HepG2 (cell line): Measurements from ENCODE around the gene IL4I1. TPM values are rescaled to one million over a fixed set of nuclear protein-coding genes. Genes with fewer than 3 reads are reported as not detected.

Experiments used
- KDM5B ChIP-seq: sonication (generic); formaldehyde crosslinking; IDR thresholded peaks from 2 replicates; pipeline ENCODE4 v1.4.0; 2020; ENCODE audit warnings: missing genetic modification reagents, mild to moderate bottlenecking, borderline replicate concordance
- KLF16 ChIP-seq, 2 experiments: sonication (generic) in 1 of 2; formaldehyde crosslinking in 1 of 2; IDR thresholded peaks; 2 replicates each; pipeline versions ENCODE4 v1.6.1 to v1.8.0; 2016 to 2023; ENCODE audit warnings: missing genetic modification reagents in 2 of 2, missing compliant biosample characterization in 1 of 2
- NONO ChIP-seq, 2 experiments: fragments of 450-650 bp in 1 of 2; sonication (generic) in 1 of 2; formaldehyde crosslinking in 1 of 2; IDR thresholded peaks in 1 of 2; conservative IDR thresholded peaks in 1 of 2; 2 replicates each; pipeline versions ENCODE4 v1.6.1 to v1.8.0; 2017 to 2022; ENCODE audit warnings: mild to moderate bottlenecking in 1 of 2, missing genetic modification reagents in 1 of 2, moderate library complexity in 1 of 2
- PHF8 ChIP-seq: sonication (generic); formaldehyde crosslinking; IDR thresholded peaks from 2 replicates; pipeline ENCODE4 v1.5.0; 2020; ENCODE audit warnings: missing genetic modification reagents
- POLR2A ChIP-seq, 2 experiments: IDR thresholded peaks; 2 replicates each; pipeline ENCODE4 v1.6.1; 2011; ENCODE audit warnings: low read depth in 2 of 2, low read length in 2 of 2, mild to moderate bottlenecking in 1 of 2, moderate library complexity in 1 of 2; ENCODE audit not compliant: insufficient read depth in 1 of 2
- RBM39 ChIP-seq: fragments of 200-400 bp; formaldehyde crosslinking; IDR thresholded peaks from one replicate; pipeline ENCODE4 v1.6.1; 2018; ENCODE audit warnings: antibody characterized with exemption, mild to moderate bottlenecking, low read depth, low read length; ENCODE audit not compliant: poor library complexity, severe bottlenecking
- SOX5 ChIP-seq: IDR thresholded peaks from 2 replicates; pipeline ENCODE4 v1.6.1; 2016; ENCODE audit warnings: borderline replicate concordance
- ZBTB38 ChIP-seq: sonication (generic); formaldehyde crosslinking; IDR thresholded peaks from 2 replicates; pipeline ENCODE4 v1.5.1; 2020; ENCODE audit warnings: mild to moderate bottlenecking, missing genetic modification reagents
- ZBTB4 ChIP-seq: sonication (generic); formaldehyde crosslinking; IDR thresholded peaks from 2 replicates; pipeline ENCODE4 v1.4.0; 2020; ENCODE audit warnings: missing genetic modification reagents, mild to moderate bottlenecking, borderline replicate concordance
- ZNF704 ChIP-seq: sonication (generic); formaldehyde crosslinking; IDR thresholded peaks from 2 replicates; pipeline ENCODE4 v1.8.1; 2023; ENCODE audit warnings: mild to moderate bottlenecking, inconsistent platforms, moderate library complexity, missing genetic modification reagents, borderline replicate concordance
- ZNF737 ChIP-seq: sonication (generic); formaldehyde crosslinking; IDR thresholded peaks from 2 replicates; pipeline ENCODE4 v1.5.0; 2020; ENCODE audit warnings: missing genetic modification reagents, mild to moderate bottlenecking, borderline replicate concordance
- ZNF788 ChIP-seq: sonication (generic); formaldehyde crosslinking; IDR thresholded peaks from 2 replicates; pipeline ENCODE4 v1.5.0; 2020; ENCODE audit warnings: mild to moderate bottlenecking, missing genetic modification reagents, borderline replicate concordance
- ZSCAN21 ChIP-seq: sonication (generic); formaldehyde crosslinking; IDR thresholded peaks from 2 replicates; pipeline ENCODE4 v1.8.0; 2022; ENCODE audit warnings: mild to moderate bottlenecking, missing genetic modification reagents, moderate library complexity, borderline replicate concordance
- polyA plus RNA-seq, 8 experiments: library from polyadenylated mRNA; depleted of rRNA in 3 of 8; stranded (reverse) in 7 of 8; unstranded in 1 of 8; fragments of >200 nt; fragmentation: Illumina TruSeq in 4 of 8; extraction: Trizol in 4 of 8; gene quantifications; 2 replicates each; pipeline versions ENCODE4 v1.2.1 to v1.2.3, GENCODE V29; 2011 to 2016; ENCODE audit warnings: low read depth in 4 of 8, missing spikeins in 1 of 8, mixed read lengths in 1 of 8; ENCODE audit not compliant: insufficient read depth in 1 of 8
- total RNA-seq, 5 experiments: library from RNA; depleted of rRNA; stranded (reverse); fragments of >200 nt; fragmentation: Illumina TruSeq; extraction: Trizol; gene quantifications; 2 replicates each; pipeline ENCODE4 v1.2.3, GENCODE V29; 2016; ENCODE audit warnings: low read depth in 1 of 5
- TF ChIP-seq, protein P1 (sequence below): sonication (generic); formaldehyde crosslinking; IDR thresholded peaks from 2 replicates; pipeline ENCODE4 v1.4.0; 2020; ENCODE audit warnings: missing genetic modification reagents, borderline replicate concordance
- TF ChIP-seq, protein P2 (sequence below): sonication (generic); formaldehyde crosslinking; IDR thresholded peaks from 2 replicates; pipeline ENCODE4 v1.8.0; 2022; ENCODE audit warnings: missing genetic modification reagents, low read depth, mild to moderate bottlenecking, borderline replicate concordance

Gene IL4I1
- total and polyA plus RNA-seq, 2 of the 13 experiments (the other 11 are each of a cell fraction or from before 2014, with no cell fraction given) = not detected

- TF ChIP-seq ZBTB4 (CRISPR knock-in tag) = peak; percentile 86; the same call in 1 of the 2 replicates
- TF ChIP-seq ZNF788 (CRISPR knock-in tag) = 0 out of 2 replicates have a peak, but pooled peaks have one; percentile 7
- TF ChIP-seq, protein P1, sequence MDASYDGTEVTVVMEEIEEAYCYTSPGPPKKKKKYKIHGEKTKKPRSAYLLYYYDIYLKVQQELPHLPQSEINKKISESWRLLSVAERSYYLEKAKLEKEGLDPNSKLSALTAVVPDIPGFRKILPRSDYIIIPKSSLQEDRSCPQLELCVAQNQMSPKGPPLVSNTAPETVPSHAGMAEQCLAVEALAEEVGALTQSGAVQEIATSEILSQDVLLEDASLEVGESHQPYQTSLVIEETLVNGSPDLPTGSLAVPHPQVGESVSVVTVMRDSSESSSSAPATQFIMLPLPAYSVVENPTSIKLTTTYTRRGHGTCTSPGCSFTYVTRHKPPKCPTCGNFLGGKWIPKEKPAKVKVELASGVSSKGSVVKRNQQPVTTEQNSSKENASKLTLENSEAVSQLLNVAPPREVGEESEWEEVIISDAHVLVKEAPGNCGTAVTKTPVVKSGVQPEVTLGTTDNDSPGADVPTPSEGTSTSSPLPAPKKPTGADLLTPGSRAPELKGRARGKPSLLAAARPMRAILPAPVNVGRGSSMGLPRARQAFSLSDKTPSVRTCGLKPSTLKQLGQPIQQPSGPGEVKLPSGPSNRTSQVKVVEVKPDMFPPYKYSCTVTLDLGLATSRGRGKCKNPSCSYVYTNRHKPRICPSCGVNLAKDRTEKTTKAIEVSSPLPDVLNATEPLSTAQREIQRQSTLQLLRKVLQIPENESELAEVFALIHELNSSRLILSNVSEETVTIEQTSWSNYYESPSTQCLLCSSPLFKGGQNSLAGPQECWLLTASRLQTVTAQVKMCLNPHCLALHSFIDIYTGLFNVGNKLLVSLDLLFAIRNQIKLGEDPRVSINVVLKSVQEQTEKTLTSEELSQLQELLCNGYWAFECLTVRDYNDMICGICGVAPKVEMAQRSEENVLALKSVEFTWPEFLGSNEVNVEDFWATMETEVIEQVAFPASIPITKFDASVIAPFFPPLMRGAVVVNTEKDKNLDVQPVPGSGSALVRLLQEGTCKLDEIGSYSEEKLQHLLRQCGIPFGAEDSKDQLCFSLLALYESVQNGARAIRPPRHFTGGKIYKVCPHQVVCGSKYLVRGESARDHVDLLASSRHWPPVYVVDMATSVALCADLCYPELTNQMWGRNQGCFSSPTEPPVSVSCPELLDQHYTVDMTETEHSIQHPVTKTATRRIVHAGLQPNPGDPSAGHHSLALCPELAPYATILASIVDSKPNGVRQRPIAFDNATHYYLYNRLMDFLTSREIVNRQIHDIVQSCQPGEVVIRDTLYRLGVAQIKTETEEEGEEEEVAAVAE (CRISPR knock-in tag) = no peak
- TF ChIP-seq ZBTB38 = peak; percentile 38; the same call in 1 of the 2 replicates
- TF ChIP-seq, protein P2, sequence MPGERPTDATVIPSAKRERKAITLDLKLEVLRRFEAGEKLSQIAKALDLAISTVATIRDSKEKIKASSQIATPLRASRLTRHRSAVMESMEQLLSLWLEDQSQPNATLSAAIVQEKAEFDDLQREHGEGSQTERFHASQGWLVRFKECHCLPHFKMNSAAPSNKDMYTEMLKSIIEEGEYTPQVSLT (CRISPR knock-in tag) = peak; percentile 78; the same call in 1 of the 2 replicates
- peak; percentile 96 for TF ChIP-seq RBM39
- peak; percentile 98 for TF ChIP-seq ZNF704 (CRISPR knock-in tag)
- no peak for TF ChIP-seq NONO (IDR thresholded peaks at IDR 0.05)
- peak; percentile 39 for TF ChIP-seq NONO (CRISPR knock-in tag; conservative IDR thresholded peaks at IDR 0.05)
- TF ChIP-seq SOX5 (CRISPR knock-in tag) = no peak; the same call in 1 of the 2 replicates
- peak; percentile 97; the same call in 1 of the 2 replicates for TF ChIP-seq KDM5B (CRISPR knock-in tag)
- TF ChIP-seq PHF8 = peak; percentile 94
- TF ChIP-seq ZNF737 (CRISPR knock-in tag) = peak; percentile 55; the same call in 1 of the 2 replicates
- TF ChIP-seq ZSCAN21 (CRISPR knock-in tag) = 0 out of 2 replicates have a peak, but pooled peaks have one; percentile 76
- TF ChIP-seq KLF16 (CRISPR knock-in tag; IDR thresholded peaks at IDR 0.05) = peak in 1 of 2 experiments; percentile 68; a peak in 1 of 4 replicates
- TF ChIP-seq POLR2A (IDR thresholded peaks at IDR 0.05; ENCODE audit: insufficient read depth in 1 of 2, low read depth in 2 of 2, low read length in 2 of 2) = peak in 1 of 2 experiments; percentile 87; a peak in 3 of 4 replicates
- TF ChIP-seq, all 625 proteins: peak for 322
Observed at GRCh38 chr19:49929121-49929610, 32.5 kb upstream of the IL4I1 start, which contains the start of the genes ATF5 and NUP62 (continued).
